Activated B cell treated with CpG ODN at 0.5 μM for 24 hours (primary cell): Measurements from ENCODE around the gene GINS2. TPM values are rescaled to one million over a fixed set of nuclear protein-coding genes. Genes with fewer than 3 reads are reported as not detected.

Experiments
- ATAC-seq: fragments of 200-7000 bp; cut with Tn5 transposase; one replicate; pipeline ENCODE4 v1.10.0; 2021; ENCODE audit warnings: low read depth, mild to moderate bottlenecking, moderate library complexity
- CTCF ChIA-PET: fragments of 350-600 bp; sonication (Branson Sonifier 250); formaldehyde crosslinking; loops from one replicate; lab custom pipeline; 2021; ENCODE audit warnings: antibody characterized with exemption; lab: Charles Lee
- POLR2A ChIA-PET: fragments of 350-600 bp; sonication (Branson Sonifier 250); formaldehyde crosslinking; loops from one replicate; lab custom pipeline; 2021; ENCODE audit warnings: antibody characterized with exemption; lab: Charles Lee
- DNase-seq: peaks from one replicate; pipeline ENCODE4 v3.0.0; 2022
- H3K27ac Mint-ChIP-seq: one replicate; pipeline ENCODE4 v1.8.0; 2020; ENCODE audit warnings: mixed read lengths
- H3K27me3 Mint-ChIP-seq: one replicate; pipeline ENCODE4 v1.8.0; 2021; ENCODE audit warnings: mixed read lengths
- H3K36me3 Mint-ChIP-seq: one replicate; pipeline ENCODE4 v1.8.0; 2021; ENCODE audit warnings: low read depth, mixed read lengths
- H3K4me1 Mint-ChIP-seq: one replicate; pipeline ENCODE4 v1.8.0; 2021; ENCODE audit warnings: mixed read lengths
- H3K4me3 Mint-ChIP-seq: one replicate; pipeline ENCODE4 v1.8.0; 2020; ENCODE audit warnings: mild to moderate bottlenecking, mixed read lengths
- H3K9me3 Mint-ChIP-seq: one replicate; pipeline ENCODE4 v1.8.0; 2020; ENCODE audit warnings: mixed read lengths
- intact Hi-C: fragments of 100-400 bp; cut with micrococcal nuclease; formaldehyde crosslinking; loops from one replicate; pipeline ENCODE4 v1.15.1; 2024
- total RNA-seq: library from RNA; stranded (reverse); gene quantifications from 2 replicates; pipeline ENCODE4 v1.2.3, GENCODE V29; 2022
- TF ChIP-seq, protein P1 (sequence below): fragments of 200-600 bp; IDR thresholded peaks from one replicate; pipeline ENCODE4 v1.8.0; 2022; ENCODE audit warnings: antibody characterized with exemption, mild to moderate bottlenecking

GINS2 gene
- total RNA-seq, 1 donor from 2014 or later = 6.0 TPM

DNA sequence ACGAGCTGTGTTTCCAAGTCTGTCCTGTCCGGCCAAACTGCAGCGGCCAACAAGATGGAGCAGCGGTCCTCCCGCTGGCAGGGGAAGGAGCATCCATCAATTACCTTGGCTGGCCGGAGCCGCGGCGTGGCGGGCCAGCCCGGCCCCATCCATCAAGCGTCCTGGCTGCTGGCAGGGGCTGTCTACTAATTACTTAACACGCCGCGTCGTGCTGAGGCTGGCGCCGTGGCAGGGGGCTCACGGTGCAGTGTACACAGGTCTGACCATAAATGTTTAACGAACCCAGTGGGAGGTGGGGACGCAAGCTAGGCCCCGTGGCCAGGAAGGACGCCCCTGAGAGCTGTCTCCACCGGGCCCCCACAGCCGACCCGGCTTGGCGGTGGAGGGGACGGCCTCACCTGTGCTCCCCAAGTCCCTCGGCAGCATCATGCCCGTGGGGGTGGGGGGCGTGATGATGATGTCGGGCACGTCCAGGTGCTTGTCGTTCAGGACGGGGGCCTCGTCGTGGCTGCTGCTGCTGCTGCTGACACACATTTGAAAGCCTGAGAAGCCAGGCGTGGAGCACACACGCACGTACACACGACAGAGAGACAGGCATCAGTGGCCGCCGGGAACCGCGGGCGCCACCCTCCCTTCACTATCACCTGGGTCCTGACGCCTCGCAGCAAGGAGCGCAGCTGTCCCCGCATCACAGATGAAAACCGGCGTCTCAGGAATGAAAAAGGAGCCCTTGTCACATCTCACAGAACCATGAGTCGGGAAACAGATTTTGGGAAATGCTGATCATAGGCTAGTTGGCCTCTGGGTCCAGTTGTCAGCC lies 21.2 kb upstream of the GINS2 start:
- H3K9me3 Mint-ChIP-seq = peaks cover 4% of the 10 kb centered on the region
- peaks cover 38% of the 10 kb centered on the region for H3K36me3 Mint-ChIP-seq
- POLR2A ChIA-PET = no interaction called here
- no peaks in the 10 kb centered on the region for H3K4me1 Mint-ChIP-seq
- DNase-seq (no peak), ATAC-seq (no peak)
- intact Hi-C loops = no loop called here
- no peak overlapping the region for H3K4me3 Mint-ChIP-seq
- H3K27me3 Mint-ChIP-seq = no peaks in the 10 kb centered on the region
- CTCF ChIA-PET = no interaction called here
- H3K27ac Mint-ChIP-seq = no peak overlapping the region
- TF ChIP-seq, protein P1, sequence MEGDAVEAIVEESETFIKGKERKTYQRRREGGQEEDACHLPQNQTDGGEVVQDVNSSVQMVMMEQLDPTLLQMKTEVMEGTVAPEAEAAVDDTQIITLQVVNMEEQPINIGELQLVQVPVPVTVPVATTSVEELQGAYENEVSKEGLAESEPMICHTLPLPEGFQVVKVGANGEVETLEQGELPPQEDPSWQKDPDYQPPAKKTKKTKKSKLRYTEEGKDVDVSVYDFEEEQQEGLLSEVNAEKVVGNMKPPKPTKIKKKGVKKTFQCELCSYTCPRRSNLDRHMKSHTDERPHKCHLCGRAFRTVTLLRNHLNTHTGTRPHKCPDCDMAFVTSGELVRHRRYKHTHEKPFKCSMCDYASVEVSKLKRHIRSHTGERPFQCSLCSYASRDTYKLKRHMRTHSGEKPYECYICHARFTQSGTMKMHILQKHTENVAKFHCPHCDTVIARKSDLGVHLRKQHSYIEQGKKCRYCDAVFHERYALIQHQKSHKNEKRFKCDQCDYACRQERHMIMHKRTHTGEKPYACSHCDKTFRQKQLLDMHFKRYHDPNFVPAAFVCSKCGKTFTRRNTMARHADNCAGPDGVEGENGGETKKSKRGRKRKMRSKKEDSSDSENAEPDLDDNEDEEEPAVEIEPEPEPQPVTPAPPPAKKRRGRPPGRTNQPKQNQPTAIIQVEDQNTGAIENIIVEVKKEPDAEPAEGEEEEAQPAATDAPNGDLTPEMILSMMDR = no peak

DNA sequence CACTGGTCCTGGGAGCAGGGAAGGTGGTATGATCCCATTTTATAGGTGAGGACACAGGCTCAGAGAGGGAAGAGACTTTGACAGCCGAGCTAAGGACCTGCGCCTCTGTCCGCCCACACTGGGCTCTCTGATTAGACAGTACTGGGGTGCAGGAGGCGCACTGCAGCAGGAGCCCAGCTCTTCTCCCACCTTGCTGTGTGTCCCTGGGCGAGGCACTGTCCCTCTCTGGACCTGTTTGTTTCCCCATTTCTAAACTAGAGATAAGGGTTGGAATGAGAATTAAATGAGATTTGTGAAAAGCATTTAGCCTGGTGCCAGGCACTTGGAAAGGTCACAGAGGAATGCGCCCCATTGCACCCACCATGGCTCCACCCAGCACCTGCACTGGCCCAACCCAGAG lies 19.6 kb upstream of the GINS2 start:
- TF ChIP-seq, protein P1 = no peak
- Mint-ChIP-seq H3K9me3 (peaks cover 4% of the 10 kb centered on the region), H3K4me3 (no peak overlapping the region), H3K4me1 (no peaks in the 10 kb centered on the region), H3K36me3 (peaks cover 36% of the 10 kb centered on the region), H3K27me3 (no peaks in the 10 kb centered on the region), H3K27ac (no peak overlapping the region)
- intact Hi-C loops = no loop called here
- DNase-seq = no peak
- ChIA-PET POLR2A (no interaction called here), CTCF (interaction anchor here (1.0 to 1.1 kb wide), 2 partner anchors 9 to 52 kb away, joined by 3 to 4 read pairs; no protein-coding TSS in a partner anchor)
- ATAC-seq = no peak

DNA sequence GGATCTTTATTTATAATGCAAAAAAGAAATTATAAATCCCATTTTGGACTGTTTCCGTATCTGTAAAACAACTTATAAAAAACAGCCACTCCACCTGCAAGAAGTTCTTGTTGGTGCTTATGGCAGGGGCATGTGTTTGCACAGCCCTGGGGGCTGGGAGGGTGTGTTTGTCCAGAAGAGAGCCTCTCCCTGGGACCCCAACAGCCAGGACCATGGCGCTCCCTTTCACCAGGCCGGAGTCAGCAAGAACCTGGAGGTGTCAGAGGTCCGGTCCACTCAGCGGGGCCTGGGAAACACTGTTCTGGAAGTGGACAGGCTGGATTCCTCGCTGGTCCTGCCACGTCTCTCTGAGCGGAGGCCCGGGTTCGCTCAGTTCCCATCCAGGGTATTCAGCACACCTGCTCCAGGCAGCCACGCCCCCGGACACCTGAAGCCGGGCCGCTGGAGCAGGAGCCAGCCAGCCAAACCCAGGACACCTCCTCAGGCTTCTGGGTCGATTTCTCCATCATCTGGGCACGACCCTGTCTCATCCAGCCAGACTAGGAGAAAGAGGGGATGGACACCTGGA lies 18.9 kb upstream of the GINS2 start:
- ATAC-seq (no peak), DNase-seq (no peak)
- H3K4me1 Mint-ChIP-seq = no peaks in the 10 kb centered on the region
- H3K27me3 Mint-ChIP-seq = no peaks in the 10 kb centered on the region
- ChIA-PET CTCF (no interaction called here), POLR2A (no interaction called here)
- TF ChIP-seq, protein P1 = no peak
- intact Hi-C loops = no loop called here
- H3K4me3 Mint-ChIP-seq = no peak overlapping the region
- H3K36me3 Mint-ChIP-seq = peaks cover 31% of the 10 kb centered on the region
- H3K9me3 Mint-ChIP-seq = peaks cover 4% of the 10 kb centered on the region
- H3K27ac Mint-ChIP-seq = no peak overlapping the region

DNA sequence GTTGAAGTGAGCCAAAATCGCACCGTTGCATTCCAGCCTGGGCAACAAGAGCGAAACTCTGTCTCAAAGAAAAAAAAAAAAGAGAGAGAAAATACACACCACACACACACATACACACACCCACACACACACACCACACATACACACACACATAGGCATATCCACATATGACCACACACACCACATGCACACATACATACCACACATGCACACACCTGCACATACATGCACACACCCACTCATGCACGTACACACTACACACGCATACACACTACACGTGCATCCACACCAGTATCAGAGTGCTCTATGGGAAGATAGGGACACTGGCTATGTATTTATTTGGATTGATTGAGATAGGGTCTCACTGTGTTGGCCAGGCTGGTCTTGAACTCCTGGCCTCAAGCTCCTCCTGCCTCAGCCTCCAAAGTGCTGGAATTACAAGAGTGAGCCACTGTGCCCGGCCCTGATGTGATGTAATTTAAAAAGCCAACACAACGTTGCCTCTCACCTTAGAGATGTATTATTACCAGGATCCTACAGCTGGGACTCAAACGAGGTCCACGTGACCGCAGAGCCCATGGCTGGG lies 17.8 kb upstream of the GINS2 start:
- Mint-ChIP-seq H3K9me3 (no peaks in the 10 kb centered on the region), H3K27ac (no peak overlapping the region), H3K36me3 (peaks cover 20% of the 10 kb centered on the region), H3K4me3 (no peak overlapping the region), H3K4me1 (no peaks in the 10 kb centered on the region), H3K27me3 (no peaks in the 10 kb centered on the region)
- no peak for ATAC-seq
- TF ChIP-seq, protein P1 = no peak
- no peak for DNase-seq
- intact Hi-C loops = no loop called here
- CTCF ChIA-PET = no interaction called here
- POLR2A ChIA-PET = interaction anchor here (0.7 kb wide), 1 partner anchor 12 kb away, joined by 8 read pairs; no protein-coding TSS in a partner anchor
